HUES64 (cell line): Measurements from ENCODE around the gene RAPGEF3.

Experiments
- H3K27ac ChIP-seq: 2 replicates; pipeline ENCODE4 v1.7.0; 2013; ENCODE audit warnings: low read depth, low read length, inconsistent platforms
- H3K27me3 ChIP-seq: 2 replicates; pipeline ENCODE4 v1.6.1; 2013; ENCODE audit warnings: mild to moderate bottlenecking, low read length; ENCODE audit not compliant: insufficient read depth
- H3K36me3 ChIP-seq: 2 replicates; pipeline ENCODE4 v1.6.1; 2013; ENCODE audit warnings: mild to moderate bottlenecking, low read length; ENCODE audit not compliant: insufficient read depth
- H3K4me1 ChIP-seq: 2 replicates; pipeline ENCODE4 v1.6.1; 2013; ENCODE audit warnings: mild to moderate bottlenecking, low read length, moderate library complexity; ENCODE audit not compliant: insufficient read depth
- H3K4me3 ChIP-seq: 2 replicates; pipeline ENCODE4 v1.5.1; 2013; ENCODE audit warnings: mild to moderate bottlenecking, low read length, moderate library complexity
- H3K9ac ChIP-seq: 2 replicates; pipeline ENCODE4 v1.6.1; 2013; ENCODE audit warnings: mild to moderate bottlenecking, low read depth, low read length
- H3K9me3 ChIP-seq: 2 replicates; pipeline ENCODE4 v1.6.1; 2013; ENCODE audit warnings: low read depth, low read length; ENCODE audit not compliant: insufficient read depth
- WGBS: fragments of 150-250, 120-280 bp; methylation state at CpG from one replicate; pipeline ENCODE4 v1.1.7; 2013; ENCODE audit warnings: missing lambda C conversion rate; 5-methylcytosine and 5-hydroxymethylcytosine counted together

Gene RAPGEF3

GRCh38 chr12:47799357-47799955, 40.8 kb upstream of the RAPGEF3 start:
- Histone ChIP-seq H3K4me3 (no peak overlapping the region), H3K36me3 (peaks cover 24% of the 10 kb centered on the region), H3K4me1 (no peaks in the 10 kb centered on the region), H3K27ac (no peak overlapping the region), H3K27me3 (no peaks in the 10 kb centered on the region), H3K9ac (no peak overlapping the region), H3K9me3 (no peaks in the 10 kb centered on the region)
- WGBS: 94% methylated on average over 7 of the region's 7 CpGs

DNA sequence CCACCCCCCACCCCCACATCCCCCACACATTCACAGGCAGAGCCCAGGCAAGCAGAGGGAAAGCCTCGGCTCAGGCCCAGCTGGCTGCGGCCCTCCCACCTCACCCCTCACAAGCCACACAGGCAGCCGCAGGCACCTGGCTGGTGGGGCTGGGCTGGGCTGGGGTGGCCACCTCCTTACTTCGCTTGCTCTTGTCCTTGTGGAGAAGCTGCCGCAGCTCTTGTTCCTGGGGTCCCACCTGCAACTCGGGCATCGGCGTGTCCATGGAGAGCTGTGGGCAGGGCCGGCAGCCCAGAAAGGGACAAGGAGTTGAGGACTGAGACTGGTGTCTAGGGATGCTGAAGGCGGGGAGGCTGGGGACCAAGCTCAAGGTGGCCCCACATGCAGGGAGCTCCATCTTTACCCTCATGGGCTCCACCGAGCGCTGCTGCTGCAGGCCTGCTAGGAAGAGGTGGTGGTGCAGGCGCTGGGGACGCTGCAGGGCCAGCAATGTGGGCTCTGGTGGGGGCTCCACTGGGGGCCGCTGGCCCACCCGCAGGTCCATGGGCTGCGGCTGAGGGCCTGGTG, 39.8 kb upstream of the RAPGEF3 start:
- Histone ChIP-seq H3K4me3 (no peak overlapping the region), H3K4me1 (no peaks in the 10 kb centered on the region), H3K27ac (no peak overlapping the region), H3K27me3 (no peaks in the 10 kb centered on the region), H3K9ac (no peak overlapping the region), H3K36me3 (peaks cover 32% of the 10 kb centered on the region), H3K9me3 (no peaks in the 10 kb centered on the region)
- 92% methylated on average over 17 of the region's 17 CpGs for WGBS

- Histone ChIP-seq H3K9me3 (no peaks in the 10 kb centered on the region), H3K36me3 (peaks cover 39% of the 10 kb centered on the region), H3K4me3 (no peak overlapping the region), H3K27ac (no peak overlapping the region), H3K4me1 (no peaks in the 10 kb centered on the region), H3K27me3 (no peaks in the 10 kb centered on the region), H3K9ac (no peak overlapping the region)
- 81% methylated on average over 10 of the region's 10 CpGs for WGBS
Measured at GRCh38 chr12:47797441-47797840, 38.8 kb upstream of the RAPGEF3 start.

GRCh38 chr12:47795814-47796411, 37.2 kb upstream of the RAPGEF3 start:
- H3K9me3 ChIP-seq: no peaks in the 10 kb centered on the region
- H3K4me3 ChIP-seq: no peak overlapping the region
- no peaks in the 10 kb centered on the region for H3K27me3 ChIP-seq
- no peaks in the 10 kb centered on the region for H3K4me1 ChIP-seq
- peaks cover 50% of the 10 kb centered on the region for H3K36me3 ChIP-seq
- no peak overlapping the region for H3K27ac ChIP-seq
- WGBS: 94% methylated on average over 22 of the region's 22 CpGs
- H3K9ac ChIP-seq: no peak overlapping the region

DNA sequence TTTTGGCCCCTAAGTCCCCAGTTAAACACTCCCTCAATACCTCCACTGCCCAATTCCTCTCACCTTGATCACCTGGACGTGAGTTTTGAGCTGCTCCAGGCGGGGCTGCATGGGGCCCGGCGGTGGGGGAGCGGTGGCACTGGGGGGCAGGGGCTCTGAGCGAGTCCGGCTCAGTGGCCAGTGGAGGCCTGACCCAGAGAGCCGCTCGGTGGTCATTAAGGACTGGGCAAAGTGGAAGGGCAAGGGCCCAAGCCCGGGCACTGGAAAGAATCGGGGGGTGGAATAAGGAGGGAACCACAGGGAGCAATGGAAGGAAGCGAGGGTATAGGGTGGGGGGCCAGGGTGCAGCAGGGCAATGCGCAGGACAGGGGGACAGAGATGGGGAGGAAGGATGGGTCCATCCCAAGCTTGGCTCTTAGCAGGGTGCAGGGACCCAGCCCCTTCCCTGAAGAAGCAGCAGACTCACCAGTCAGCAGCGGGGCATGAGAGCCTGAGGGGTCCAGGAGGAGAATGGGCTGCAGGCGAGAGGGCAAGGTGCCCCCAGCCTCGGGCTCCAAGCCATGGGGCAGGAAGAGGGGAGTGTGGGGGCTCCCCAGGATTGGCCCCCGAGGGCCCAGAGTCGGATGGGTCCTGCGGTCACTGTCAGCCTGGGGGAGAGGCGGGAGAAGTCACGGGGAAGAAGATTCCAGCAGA, 36.6 kb upstream of the RAPGEF3 start:
- Histone ChIP-seq H3K27ac (no peak overlapping the region), H3K36me3 (peaks cover 56% of the 10 kb centered on the region), H3K4me1 (no peaks in the 10 kb centered on the region), H3K4me3 (no peak overlapping the region), H3K9ac (no peak overlapping the region), H3K27me3 (no peaks in the 10 kb centered on the region), H3K9me3 (no peaks in the 10 kb centered on the region)
- 95% methylated on average over 21 of the region's 21 CpGs for WGBS

DNA sequence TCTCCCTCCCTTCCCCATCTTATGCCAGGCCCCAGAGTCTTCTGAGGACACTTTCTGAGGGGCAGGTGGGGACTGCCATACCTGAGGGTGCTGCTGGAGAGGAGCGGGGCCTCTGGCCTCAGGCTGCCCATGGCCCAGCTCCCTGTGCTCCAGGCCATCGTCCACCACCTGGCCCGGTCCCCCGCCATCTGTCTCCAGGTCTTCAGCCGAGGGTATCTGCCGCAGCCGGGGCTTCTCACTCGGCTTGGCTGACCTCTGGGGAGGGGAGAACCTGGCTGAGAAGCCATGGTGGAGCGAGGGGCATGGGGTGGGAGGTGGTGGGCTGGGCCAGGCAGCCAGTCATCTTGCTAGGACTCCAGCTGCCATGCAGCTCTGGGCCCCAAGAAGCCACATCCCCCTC, 36.0 kb upstream of the RAPGEF3 start:
- Histone ChIP-seq H3K27me3 (no peaks in the 10 kb centered on the region), H3K9ac (no peak overlapping the region), H3K4me1 (no peaks in the 10 kb centered on the region), H3K27ac (no peak overlapping the region), H3K9me3 (no peaks in the 10 kb centered on the region), H3K36me3 (peaks cover 61% of the 10 kb centered on the region), H3K4me3 (no peak overlapping the region)
- WGBS: 95% methylated on average over 9 of the region's 9 CpGs

GRCh38 chr12:47793015-47793681, 34.5 kb upstream of the RAPGEF3 start:
- no peak overlapping the region for H3K27ac ChIP-seq
- no peaks in the 10 kb centered on the region for H3K9me3 ChIP-seq
- H3K9ac ChIP-seq: no peak overlapping the region
- H3K4me1 ChIP-seq: no peaks in the 10 kb centered on the region
- H3K36me3 ChIP-seq: peaks cover 76% of the 10 kb centered on the region
- no peak overlapping the region for H3K4me3 ChIP-seq
- 92% methylated on average over 15 of the region's 15 CpGs for WGBS
- no peaks in the 10 kb centered on the region for H3K27me3 ChIP-seq

DNA sequence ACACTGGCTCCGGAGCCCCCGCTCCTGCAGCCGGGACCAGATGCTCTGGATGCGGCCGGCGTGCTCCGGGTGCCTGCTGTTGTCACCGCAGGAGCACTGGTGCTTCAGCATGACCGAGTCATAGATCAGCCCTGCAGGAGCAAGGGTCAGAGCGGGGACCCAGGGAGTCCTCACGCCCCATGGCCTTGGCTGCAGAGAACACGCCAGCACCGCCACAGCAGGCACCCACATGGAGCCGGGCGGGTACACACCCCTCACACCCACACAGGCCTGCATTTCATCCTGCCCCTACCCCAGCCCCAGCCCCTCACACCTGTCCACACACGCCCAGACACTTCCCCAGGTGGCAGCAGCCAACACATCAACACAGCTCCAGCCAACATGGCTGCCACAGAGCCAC, 33.2 kb upstream of the RAPGEF3 start:
- Histone ChIP-seq H3K9me3 (no peaks in the 10 kb centered on the region), H3K36me3 (peaks cover 87% of the 10 kb centered on the region), H3K27me3 (no peaks in the 10 kb centered on the region), H3K4me1 (no peaks in the 10 kb centered on the region), H3K27ac (no peak overlapping the region), H3K4me3 (no peak overlapping the region), H3K9ac (no peak overlapping the region)
- WGBS: 95% methylated on average over 16 of the region's 16 CpGs

- no peak overlapping the region for H3K4me3 ChIP-seq
- peaks cover 87% of the 10 kb centered on the region for H3K36me3 ChIP-seq
- WGBS: 95% methylated on average over 14 of the region's 14 CpGs
- no peaks in the 10 kb centered on the region for H3K27me3 ChIP-seq
- no peaks in the 10 kb centered on the region for H3K4me1 ChIP-seq
- no peak overlapping the region for H3K9ac ChIP-seq
- no peaks in the 10 kb centered on the region for H3K9me3 ChIP-seq
- H3K27ac ChIP-seq: no peak overlapping the region
Measured at GRCh38 chr12:47791351-47791746, 32.7 kb upstream of the RAPGEF3 start.

- WGBS: 96% methylated on average over 20 of the region's 20 CpGs
- H3K9me3 ChIP-seq: no peaks in the 10 kb centered on the region
- H3K4me3 ChIP-seq: no peak overlapping the region
- no peaks in the 10 kb centered on the region for H3K4me1 ChIP-seq
- no peak overlapping the region for H3K9ac ChIP-seq
- H3K36me3 ChIP-seq: peaks cover 88% of the 10 kb centered on the region
- H3K27me3 ChIP-seq: no peaks in the 10 kb centered on the region
- no peak overlapping the region for H3K27ac ChIP-seq
Measured at GRCh38 chr12:47790676-47791350, 32.1 kb upstream of the RAPGEF3 start.
